HepG2 (cell line): ENCODE data around the gene UNC5CL. TPM values are rescaled to one million over a fixed set of nuclear protein-coding genes. Genes with fewer than 3 reads are reported as not detected.

Experiments used
- ARID2 ChIP-seq: sonication (generic); formaldehyde crosslinking; IDR thresholded peaks from 2 replicates; pipeline ENCODE4 v1.8.1; 2022; ENCODE audit warnings: mild to moderate bottlenecking, missing genetic modification reagents, borderline replicate concordance
- FUBP1 ChIP-seq: sonication (generic); formaldehyde crosslinking; IDR thresholded peaks from 2 replicates; pipeline ENCODE4 v1.5.1; 2020; ENCODE audit warnings: missing genetic modification reagents, mild to moderate bottlenecking, borderline replicate concordance
- HOXA3 ChIP-seq: sonication (generic); formaldehyde crosslinking; IDR thresholded peaks from 2 replicates; pipeline ENCODE4 v1.5.0; 2020; ENCODE audit warnings: missing genetic modification reagents
- KLF16 ChIP-seq, 2 experiments: sonication (generic) in 1 of 2; formaldehyde crosslinking in 1 of 2; IDR thresholded peaks; 2 replicates each; pipeline versions ENCODE4 v1.6.1 to v1.8.0; 2016 to 2023; ENCODE audit warnings: missing genetic modification reagents in 2 of 2, missing compliant biosample characterization in 1 of 2
- ONECUT2 ChIP-seq: sonication (generic); formaldehyde crosslinking; IDR thresholded peaks from 2 replicates; pipeline ENCODE4 v1.4.0; 2020; ENCODE audit warnings: missing genetic modification reagents
- POLR2A ChIP-seq, 2 experiments: IDR thresholded peaks; 2 replicates each; pipeline ENCODE4 v1.6.1; 2011; ENCODE audit warnings: low read depth in 2 of 2, low read length in 2 of 2, mild to moderate bottlenecking in 1 of 2, moderate library complexity in 1 of 2; ENCODE audit not compliant: insufficient read depth in 1 of 2
- RFX1 ChIP-seq: fragments of 450-650 bp; IDR thresholded peaks from 2 replicates; pipeline ENCODE4 v1.6.1; 2017
- ZBTB21 ChIP-seq: sonication (generic); formaldehyde crosslinking; IDR thresholded peaks from 2 replicates; pipeline ENCODE4 v1.4.0; 2020; ENCODE audit warnings: missing genetic modification reagents
- ZKSCAN8 ChIP-seq: IDR thresholded peaks from 2 replicates; pipeline ENCODE4 v1.6.1; 2016; ENCODE audit warnings: borderline replicate concordance, missing genetic modification reagents, missing compliant biosample characterization
- ZNF512B ChIP-seq: sonication (generic); formaldehyde crosslinking; IDR thresholded peaks from 2 replicates; pipeline ENCODE4 v1.5.1; 2020; ENCODE audit warnings: missing genetic modification reagents, mild to moderate bottlenecking, borderline replicate concordance
- ZNF557 ChIP-seq: sonication (generic); formaldehyde crosslinking; IDR thresholded peaks from 2 replicates; pipeline ENCODE4 v1.4.0; 2020; ENCODE audit warnings: missing genetic modification reagents
- ZNF644 ChIP-seq: IDR thresholded peaks from 2 replicates; pipeline ENCODE4 v1.6.1; 2016; ENCODE audit warnings: low read depth
- ZSCAN30 ChIP-seq: sonication (generic); formaldehyde crosslinking; IDR thresholded peaks from 2 replicates; pipeline ENCODE4 v1.5.0; 2020; ENCODE audit warnings: mild to moderate bottlenecking, missing genetic modification reagents
- ZUFSP ChIP-seq: sonication (generic); formaldehyde crosslinking; IDR thresholded peaks from 2 replicates; pipeline ENCODE4 v1.9.0; 2021; ENCODE audit warnings: missing genetic modification reagents, mild to moderate bottlenecking, borderline replicate concordance
- polyA plus RNA-seq, 8 experiments: library from polyadenylated mRNA; depleted of rRNA in 3 of 8; stranded (reverse) in 7 of 8; unstranded in 1 of 8; fragments of >200 nt; fragmentation: Illumina TruSeq in 4 of 8; extraction: Trizol in 4 of 8; gene quantifications; 2 replicates each; pipeline versions ENCODE4 v1.2.1 to v1.2.3, GENCODE V29; 2011 to 2016; ENCODE audit warnings: low read depth in 4 of 8, missing spikeins in 1 of 8, mixed read lengths in 1 of 8; ENCODE audit not compliant: insufficient read depth in 1 of 8
- total RNA-seq, 5 experiments: library from RNA; depleted of rRNA; stranded (reverse); fragments of >200 nt; fragmentation: Illumina TruSeq; extraction: Trizol; gene quantifications; 2 replicates each; pipeline ENCODE4 v1.2.3, GENCODE V29; 2016; ENCODE audit warnings: low read depth in 1 of 5
- TF ChIP-seq, protein P1 (sequence below), 2 experiments: sonication (generic) in 1 of 2; formaldehyde crosslinking in 1 of 2; IDR thresholded peaks; 2 replicates each; pipeline versions ENCODE4 v1.6.1 to v1.9.0; 2014 to 2022; ENCODE audit warnings: antibody characterized with exemption in 1 of 2, borderline replicate concordance in 1 of 2, inconsistent platforms in 1 of 2, low read depth in 1 of 2, missing genetic modification reagents in 1 of 2

UNC5CL gene
- total and polyA plus RNA-seq, 2 of the 13 experiments (the other 11 are each of a cell fraction or from before 2014, with no cell fraction given) = 2.4 to 2.5 TPM

DNA sequence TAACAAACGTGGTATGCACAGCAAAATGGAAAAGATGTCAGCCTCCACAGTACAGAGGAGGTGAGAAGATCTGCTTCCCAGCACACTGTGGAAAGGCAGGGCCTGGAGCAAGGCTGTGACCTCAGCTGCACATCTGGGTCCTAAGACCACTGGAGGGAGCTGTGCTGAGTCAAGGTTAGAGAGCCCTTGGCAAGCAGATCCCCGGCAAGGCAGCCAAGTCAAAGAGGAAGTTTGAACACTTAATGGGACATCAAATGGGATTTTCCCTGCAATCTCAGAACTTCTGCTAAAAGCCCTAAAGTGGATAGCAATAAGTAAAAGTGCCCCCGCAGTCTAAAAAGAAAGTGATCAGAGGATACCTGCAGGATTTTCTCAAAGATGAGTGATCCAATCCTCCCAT is 39.5 kb downstream of the UNC5CL start (continued):
- TF ChIP-seq ZSCAN30 (CRISPR knock-in tag) = no peak
- TF ChIP-seq ARID2 = no peak
- TF ChIP-seq ZNF512B (CRISPR knock-in tag) = peak; percentile 82; the same call in 1 of the 2 replicates
- TF ChIP-seq HOXA3 (CRISPR knock-in tag) = no peak
- no peak for TF ChIP-seq FUBP1 (CRISPR knock-in tag)
- no peak for TF ChIP-seq ONECUT2 (CRISPR knock-in tag)
- no peak for TF ChIP-seq ZNF557 (CRISPR knock-in tag)
- peak; percentile 67; the same call in 1 of the 2 replicates for TF ChIP-seq ZNF644 (CRISPR knock-in tag)
- TF ChIP-seq POLR2A (IDR thresholded peaks at IDR 0.05; ENCODE audit: insufficient read depth in 1 of 2, low read depth in 2 of 2, low read length in 2 of 2) = no peak
- TF ChIP-seq ZKSCAN8 (CRISPR knock-in tag) = no peak
- TF ChIP-seq KLF16 (CRISPR knock-in tag; IDR thresholded peaks at IDR 0.05) = peak in 1 of 2 experiments; percentile 38; a peak in 1 of 4 replicates
- TF ChIP-seq RFX1 = no peak
- TF ChIP-seq ZUFSP (CRISPR knock-in tag) = no peak
- TF ChIP-seq, protein P1, sequence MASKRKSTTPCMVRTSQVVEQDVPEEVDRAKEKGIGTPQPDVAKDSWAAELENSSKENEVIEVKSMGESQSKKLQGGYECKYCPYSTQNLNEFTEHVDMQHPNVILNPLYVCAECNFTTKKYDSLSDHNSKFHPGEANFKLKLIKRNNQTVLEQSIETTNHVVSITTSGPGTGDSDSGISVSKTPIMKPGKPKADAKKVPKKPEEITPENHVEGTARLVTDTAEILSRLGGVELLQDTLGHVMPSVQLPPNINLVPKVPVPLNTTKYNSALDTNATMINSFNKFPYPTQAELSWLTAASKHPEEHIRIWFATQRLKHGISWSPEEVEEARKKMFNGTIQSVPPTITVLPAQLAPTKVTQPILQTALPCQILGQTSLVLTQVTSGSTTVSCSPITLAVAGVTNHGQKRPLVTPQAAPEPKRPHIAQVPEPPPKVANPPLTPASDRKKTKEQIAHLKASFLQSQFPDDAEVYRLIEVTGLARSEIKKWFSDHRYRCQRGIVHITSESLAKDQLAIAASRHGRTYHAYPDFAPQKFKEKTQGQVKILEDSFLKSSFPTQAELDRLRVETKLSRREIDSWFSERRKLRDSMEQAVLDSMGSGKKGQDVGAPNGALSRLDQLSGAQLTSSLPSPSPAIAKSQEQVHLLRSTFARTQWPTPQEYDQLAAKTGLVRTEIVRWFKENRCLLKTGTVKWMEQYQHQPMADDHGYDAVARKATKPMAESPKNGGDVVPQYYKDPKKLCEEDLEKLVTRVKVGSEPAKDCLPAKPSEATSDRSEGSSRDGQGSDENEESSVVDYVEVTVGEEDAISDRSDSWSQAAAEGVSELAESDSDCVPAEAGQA (IDR thresholded peaks at IDR 0.05; ENCODE audit: low read depth) = no peak
- TF ChIP-seq, protein P1 (CRISPR knock-in tag; IDR thresholded peaks at IDR 0.05; ENCODE audit: borderline replicate concordance) = no peak
- no peak for TF ChIP-seq ZBTB21 (CRISPR knock-in tag)
